Trophoblast cell (in vitro differentiated cells and primary cell): Measurements from ENCODE around the gene ARTN. TPM values are rescaled to one million over a fixed set of nuclear protein-coding genes. Genes with fewer than 3 reads are reported as not detected.
A peak's percentile ranks its signal among the peaks of the same experiment; 100 is the strongest.

ENCODE experiments used
- DNase-seq, 2 donors: peaks; one replicate each; pipeline ENCODE4 v3.0.0-alpha.2; 2016
- H2AFZ ChIP-seq: 2 replicates; pipeline ENCODE4 v1.6.1; 2013; ENCODE audit warnings: low read length, moderate library complexity, mild to moderate bottlenecking; ENCODE audit not compliant: insufficient read depth, poor library complexity
- H2AK5ac ChIP-seq: 2 replicates; pipeline ENCODE4 v1.6.1; 2013; ENCODE audit warnings: mild to moderate bottlenecking, low read length
- H2BK120ac ChIP-seq: 2 replicates; pipeline ENCODE4 v1.6.1; 2013; ENCODE audit warnings: low read length, mild to moderate bottlenecking, moderate library complexity; ENCODE audit not compliant: insufficient read depth, poor library complexity
- H2BK12ac ChIP-seq: 2 replicates; pipeline ENCODE4 v1.6.1; 2013; ENCODE audit warnings: mild to moderate bottlenecking, low read length, moderate library complexity
- H2BK5ac ChIP-seq: 2 replicates; pipeline ENCODE4 v1.6.1; 2013; ENCODE audit warnings: low read length, low read depth, moderate library complexity, mild to moderate bottlenecking; ENCODE audit not compliant: poor library complexity
- H3K14ac ChIP-seq: 2 replicates; pipeline ENCODE4 v1.6.1; 2013; ENCODE audit warnings: mild to moderate bottlenecking, low read length
- H3K18ac ChIP-seq: 2 replicates; pipeline ENCODE4 v1.6.1; 2013; ENCODE audit warnings: mild to moderate bottlenecking, low read length
- H3K23ac ChIP-seq: 2 replicates; pipeline ENCODE4 v1.6.1; 2013; ENCODE audit warnings: low read length
- H3K27ac ChIP-seq: 2 replicates; pipeline ENCODE4 v1.5.1; 2013; ENCODE audit warnings: low read depth, mild to moderate bottlenecking, inconsistent platforms, low read length, moderate library complexity
- H3K27me3 ChIP-seq: 2 replicates; pipeline ENCODE4 v1.6.1; 2013; ENCODE audit warnings: inconsistent platforms, mild to moderate bottlenecking, low read length, moderate library complexity; ENCODE audit not compliant: insufficient read depth
- H3K36me3 ChIP-seq, 2 experiments: 1 replicate in 1 of 2; 2 replicates in 1 of 2; pipeline ENCODE4 v1.6.1; 2013; ENCODE audit warnings: low read length in 2 of 2, mild to moderate bottlenecking in 2 of 2, moderate library complexity in 1 of 2; ENCODE audit not compliant: insufficient read depth in 2 of 2, control insufficient read depth in 1 of 2
- H3K4ac ChIP-seq: 2 replicates; pipeline ENCODE4 v1.6.1; 2013; ENCODE audit warnings: low read depth, mild to moderate bottlenecking, low read length, moderate library complexity
- H3K4me1 ChIP-seq, 2 experiments: 1 replicate in 1 of 2; 2 replicates in 1 of 2; pipeline ENCODE4 v1.6.1; 2013; ENCODE audit warnings: low read length in 2 of 2, mild to moderate bottlenecking in 2 of 2, moderate library complexity in 1 of 2; ENCODE audit not compliant: insufficient read depth in 2 of 2, control insufficient read depth in 1 of 2
- H3K4me2 ChIP-seq: 2 replicates; pipeline ENCODE4 v1.6.1; 2013; ENCODE audit warnings: inconsistent platforms, mild to moderate bottlenecking, low read length, moderate library complexity
- H3K4me3 ChIP-seq: 2 replicates; pipeline ENCODE4 v1.5.1; 2013; ENCODE audit warnings: mild to moderate bottlenecking, low read depth, low read length, inconsistent platforms
- H3K79me1 ChIP-seq: one replicate; pipeline ENCODE4 v1.6.1; 2013; ENCODE audit warnings: low read length
- H3K79me2 ChIP-seq: 2 replicates; pipeline ENCODE4 v1.6.1; 2013; ENCODE audit warnings: low read length, mild to moderate bottlenecking; ENCODE audit not compliant: control insufficient read depth, insufficient read depth, poor library complexity
- H3K9ac ChIP-seq: 2 replicates; pipeline ENCODE4 v1.6.1; 2013; ENCODE audit warnings: mild to moderate bottlenecking, low read length
- H3K9me3 ChIP-seq: 2 replicates; pipeline ENCODE4 v1.6.1; 2013; ENCODE audit warnings: low read depth, mild to moderate bottlenecking, control low read depth, inconsistent platforms, low read length; ENCODE audit not compliant: insufficient read depth
- H4K12ac ChIP-seq: 2 replicates; pipeline ENCODE4 v1.6.1; 2013; ENCODE audit warnings: low read depth, mild to moderate bottlenecking, low read length, moderate library complexity
- H4K8ac ChIP-seq: 2 replicates; pipeline ENCODE4 v1.6.1; 2013; ENCODE audit warnings: low read depth, mild to moderate bottlenecking, low read length, moderate library complexity
- H4K91ac ChIP-seq: one replicate; pipeline ENCODE4 v1.6.1; 2013; ENCODE audit warnings: low read depth, mild to moderate bottlenecking, low read length, moderate library complexity
- WGBS: extraction: QIAGEN DNeasy Blood & Tissue Kit; methylation state at CpG from one replicate; pipeline ENCODE4 v1.1.7; 2013; ENCODE audit warnings: missing lambda C conversion rate; ENCODE audit not compliant: insufficient read length, insufficient coverage; ENCODE audit errors: extremely low coverage; 5-methylcytosine and 5-hydroxymethylcytosine counted together
- polyA plus RNA-seq: library from polyadenylated mRNA; stranded (reverse); fragments of 200-250 nt; gene quantifications from 2 replicates; pipeline ENCODE4 v1.2.3, GENCODE V29; 2013

Gene ARTN
- 0.36 and 0.37 TPM in 2 replicates for polyA plus RNA-seq

- Histone ChIP-seq H3K18ac (peak within 1 kb of the TSS; percentile 22), H3K9ac (no peak within 1 kb of the TSS), H3K27me3 (no peaks in the 10 kb centered on the region), H2BK120ac (no peak within 1 kb of the TSS), H2AK5ac (no peak within 1 kb of the TSS), H3K79me1 (no peaks in the 10 kb centered on the region), H3K9me3 (no peaks in the 10 kb centered on the region), H3K27ac (no peak within 1 kb of the TSS), H3K23ac (peak within 1 kb of the TSS; percentile 14), H4K91ac (no peak within 1 kb of the TSS), H3K4me3 (no peak within 1 kb of the TSS), H2AFZ (peak within 1 kb of the TSS; percentile 44), H2BK12ac (peak within 1 kb of the TSS; percentile 2), H2BK5ac (no peak within 1 kb of the TSS), H3K79me2 (no peaks in the 10 kb centered on the region), H4K12ac (no peak within 1 kb of the TSS), H3K14ac (no peak within 1 kb of the TSS), H3K36me3 (no peaks in the 10 kb centered on the region), H4K8ac (peak within 1 kb of the TSS; percentile 17), H3K4me2 (peak within 1 kb of the TSS; percentile 68), H3K4ac (no peak within 1 kb of the TSS), H3K4me1 (peaks cover 26 to 29% of the 10 kb centered on the region in 2 experiments)
- no CpG with 5 or more reads among the region's 42 CpGs for WGBS
- DNase-seq = peak in 1 of 2 donors; percentile 24
Observed at GRCh38 chr1:43933386-43934100, at the start of gene ARTN. TSS of gene ARTN (plus strand) at chr1:43933801. CDS start at chr1:43935657, 1,856 bp downstream.

GRCh38 chr1:43885279-43885801 is 48.3 kb upstream of the ARTN start:
- no peaks in the 10 kb centered on the region for H3K9me3 ChIP-seq
- no CpG with 5 or more reads among the region's 12 CpGs for WGBS

GRCh38 chr1:43887748-43888147 is 45.9 kb upstream of the ARTN start:
- peaks cover 8% of the 10 kb centered on the region in 2 experiments for H3K4me1 ChIP-seq
- H3K14ac ChIP-seq = no peak overlapping the region
- no peak overlapping the region for H3K18ac ChIP-seq
- no peak overlapping the region for H2AK5ac ChIP-seq
- H4K12ac ChIP-seq = no peak overlapping the region
- no peak overlapping the region for H4K8ac ChIP-seq
- H2AFZ ChIP-seq = no peak overlapping the region
- no peak overlapping the region for H2BK120ac ChIP-seq
- H3K4me3 ChIP-seq = no peak overlapping the region
- H2BK5ac ChIP-seq = no peak overlapping the region
- H2BK12ac ChIP-seq = no peak overlapping the region
- no peak overlapping the region for H3K23ac ChIP-seq
- H3K9ac ChIP-seq = no peak overlapping the region
- H3K4ac ChIP-seq = no peak overlapping the region
- no peak for DNase-seq
- H4K91ac ChIP-seq = no peak overlapping the region
- no peaks in the 10 kb centered on the region for H3K9me3 ChIP-seq
- no peak overlapping the region for H3K4me2 ChIP-seq
- no peaks in the 10 kb centered on the region for H3K27me3 ChIP-seq
- no peaks in the 10 kb centered on the region for H3K79me2 ChIP-seq
- H3K36me3 ChIP-seq = no peaks in the 10 kb centered on the region
- no peaks in the 10 kb centered on the region for H3K79me1 ChIP-seq
- no peak overlapping the region for H3K27ac ChIP-seq

More at GRCh38 chr1:43885279-43885801, 48.3 kb upstream of the ARTN start:
- Histone ChIP-seq H3K27ac (no peak overlapping the region), H4K12ac (no peak overlapping the region), H3K4ac (no peak overlapping the region), H3K4me3 (no peak overlapping the region), H3K79me1 (no peaks in the 10 kb centered on the region), H3K23ac (no peak overlapping the region), H2BK5ac (no peak overlapping the region), H2BK120ac (no peak overlapping the region), H3K27me3 (no peaks in the 10 kb centered on the region), H4K8ac (no peak overlapping the region), H3K14ac (no peak overlapping the region), H3K36me3 (no peaks in the 10 kb centered on the region), H3K9ac (no peak overlapping the region), H2AFZ (no peak overlapping the region), H2BK12ac (no peak overlapping the region), H3K79me2 (no peaks in the 10 kb centered on the region), H2AK5ac (no peak overlapping the region), H3K4me2 (no peak overlapping the region), H3K4me1 (peaks cover 8% of the 10 kb centered on the region in 2 experiments), H4K91ac (no peak overlapping the region), H3K18ac (no peak overlapping the region)
- no peak for DNase-seq

- no peak overlapping the region for H3K27ac ChIP-seq
- H3K79me1 ChIP-seq = no peaks in the 10 kb centered on the region
- no peak overlapping the region for H3K4me3 ChIP-seq
- H3K4ac ChIP-seq = no peak overlapping the region
- H3K14ac ChIP-seq = no peak overlapping the region
- no peak overlapping the region for H2AFZ ChIP-seq
- H3K4me1 ChIP-seq = no peaks in the 10 kb centered on the region
- no peak overlapping the region for H3K18ac ChIP-seq
- no CpG with 5 or more reads among the region's 5 CpGs for WGBS
- H3K27me3 ChIP-seq = no peaks in the 10 kb centered on the region
- no peak overlapping the region for H2BK120ac ChIP-seq
- no peak overlapping the region for H3K9ac ChIP-seq
- no peaks in the 10 kb centered on the region for H3K9me3 ChIP-seq
- peak in 1 of 2 donors; percentile 35 for DNase-seq
- no peak overlapping the region for H2BK5ac ChIP-seq
- no peaks in the 10 kb centered on the region for H3K36me3 ChIP-seq
- H3K4me2 ChIP-seq = no peak overlapping the region
- H3K79me2 ChIP-seq = no peaks in the 10 kb centered on the region
- no peak overlapping the region for H4K91ac ChIP-seq
- no peak overlapping the region for H4K12ac ChIP-seq
- H2BK12ac ChIP-seq = no peak overlapping the region
- H2AK5ac ChIP-seq = no peak overlapping the region
- no peak overlapping the region for H4K8ac ChIP-seq
- no peak overlapping the region for H3K23ac ChIP-seq
Observed at GRCh38 chr1:43890815-43891214, 42.8 kb upstream of the ARTN start.
